Liver (tissue), 9 donors: Measurements from ENCODE around the gene ACOT11. TPM values are rescaled to one million over a fixed set of nuclear protein-coding genes. Genes with fewer than 3 reads are reported as not detected.

Experiments used
- DNase-seq: peaks from one replicate; pipeline ENCODE4 v3.0.0-alpha.2; 2017; ENCODE audit warnings: low spot score
- H3K27ac ChIP-seq, 2 donors: one replicate each; pipeline ENCODE4 v1.7.0; 2013; ENCODE audit warnings: inconsistent platforms in 2 of 2, low read length in 2 of 2, control low read depth in 1 of 2, low read depth in 1 of 2, mild to moderate bottlenecking in 1 of 2
- H3K27me3 ChIP-seq, 4 donors: one replicate each; pipeline versions ENCODE4 v1.6.1 to v1.7.0; 2013; ENCODE audit warnings: low read length in 3 of 4, inconsistent platforms in 1 of 4, mild to moderate bottlenecking in 1 of 4, moderate library complexity in 1 of 4; ENCODE audit not compliant: control insufficient read depth in 4 of 4, insufficient read depth in 4 of 4
- H3K36me3 ChIP-seq, 4 donors: one replicate each; pipeline versions ENCODE4 v1.6.1 to v1.7.0; 2013; ENCODE audit warnings: low read length in 3 of 4, mild to moderate bottlenecking in 3 of 4, low read depth in 1 of 4, moderate library complexity in 1 of 4; ENCODE audit not compliant: control insufficient read depth in 4 of 4, insufficient read depth in 3 of 4
- H3K4me1 ChIP-seq, 4 donors: one replicate each; pipeline versions ENCODE4 v1.6.1 to v1.7.0; 2013; ENCODE audit warnings: low read length in 3 of 4, mild to moderate bottlenecking in 3 of 4, moderate library complexity in 1 of 4; ENCODE audit not compliant: control insufficient read depth in 4 of 4, insufficient read depth in 4 of 4
- H3K4me3 ChIP-seq, 3 donors: one replicate each; pipeline versions ENCODE4 v1.6.1 to v1.7.0; 2013; ENCODE audit warnings: low read length in 3 of 3, control low read depth in 1 of 3, low read depth in 1 of 3, mild to moderate bottlenecking in 1 of 3
- H3K9ac ChIP-seq, 2 donors: one replicate each; pipeline ENCODE4 v1.7.0; 2013; ENCODE audit warnings: low read length in 2 of 2, mild to moderate bottlenecking in 2 of 2, moderate library complexity in 2 of 2, control low read depth in 1 of 2, low read depth in 1 of 2
- H3K9me3 ChIP-seq, 4 donors: one replicate each; pipeline versions ENCODE4 v1.6.1 to v1.7.0; 2013; ENCODE audit warnings: low read length in 3 of 4; ENCODE audit not compliant: control insufficient read depth in 4 of 4
- CTCF ChIP-seq: fragments of 150-350 bp; IDR thresholded peaks from 2 replicates; pipeline ENCODE4 v1.5.1; 2017; ENCODE audit warnings: improper control_type of control experiment, low read depth, low read length; ENCODE audit not compliant: missing input control
- FOXA1 ChIP-seq: IDR thresholded peaks from 2 replicates; pipeline ENCODE4 v1.6.1; 2016; ENCODE audit warnings: antibody characterized with exemption
- FOXA2 ChIP-seq: IDR thresholded peaks from 2 replicates; pipeline ENCODE4 v1.6.1; 2016; ENCODE audit warnings: antibody characterized with exemption
- GABPA ChIP-seq, 2 donors: IDR thresholded peaks in 1 of 2; conservative IDR thresholded peaks in 1 of 2; 2 replicates each; pipeline ENCODE4 v1.6.1; 2016; ENCODE audit warnings: antibody characterized with exemption in 2 of 2, mild to moderate bottlenecking in 1 of 2, moderate library complexity in 1 of 2
- HNF4A ChIP-seq, 2 donors: conservative IDR thresholded peaks; 2 replicates each; pipeline ENCODE4 v1.6.1; 2016; ENCODE audit warnings: antibody characterized with exemption in 2 of 2, mild to moderate bottlenecking in 2 of 2
- HNF4G ChIP-seq: IDR thresholded peaks from 2 replicates; pipeline ENCODE4 v1.6.1; 2016; ENCODE audit warnings: antibody characterized with exemption
- JUND ChIP-seq, 2 donors: IDR thresholded peaks; 2 replicates each; pipeline ENCODE4 v1.6.1; 2016; ENCODE audit warnings: antibody characterized with exemption in 2 of 2
- RXRA ChIP-seq, 2 donors: IDR thresholded peaks; 2 replicates each; pipeline ENCODE4 v1.6.1; 2017 to 2018; ENCODE audit warnings: antibody characterized with exemption in 2 of 2, mild to moderate bottlenecking in 1 of 2
- TAF1 ChIP-seq: conservative IDR thresholded peaks from 2 replicates; pipeline ENCODE4 v1.6.1; 2016; ENCODE audit warnings: antibody characterized with exemption, mild to moderate bottlenecking
- YY1 ChIP-seq: IDR thresholded peaks from 2 replicates; pipeline ENCODE4 v1.6.1; 2016; ENCODE audit warnings: antibody characterized with exemption, mild to moderate bottlenecking
- WGBS: extraction: QIAGEN DNeasy Blood & Tissue Kit; methylation state at CpG from one replicate; pipeline ENCODE4 v1.1.7; 2013; 5-methylcytosine and 5-hydroxymethylcytosine counted together
- polyA plus RNA-seq, 2 donors: library from polyadenylated mRNA; stranded (reverse) in 1 of 2; unstranded in 1 of 2; fragments of 200-250 nt in 1 of 2; fragments of >200 nt in 1 of 2; fragmentation: Nextera tagmentation in 1 of 2; extraction: Ambion mirVana in 1 of 2; gene quantifications; one replicate each; pipeline versions ENCODE4 v1.2.1 to v1.2.3, GENCODE V29; 2013 to 2015
- total RNA-seq, 2 donors: library from RNA; depleted of rRNA; stranded (reverse); fragments of >200 nt; gene quantifications; one replicate each; pipeline ENCODE4 v1.2.3, GENCODE V29; 2014
- TF ChIP-seq, protein P1 (sequence below): IDR thresholded peaks from 2 replicates; pipeline ENCODE4 v1.6.1; 2016; ENCODE audit warnings: antibody characterized with exemption
- TF ChIP-seq, protein P2 (sequence below): IDR thresholded peaks from 2 replicates; pipeline ENCODE4 v1.6.1; 2016; ENCODE audit warnings: antibody characterized with exemption, mild to moderate bottlenecking
- donor health status: healthy.
- donor health status: healthy.
- donor health status: healthy.
- donor health status: healthy.
- donor health status: healthy.

Gene ACOT11
- total and polyA plus RNA-seq, 4 donors = 0.13 to 1.1 (median 0.50) TPM

- no peak for TF ChIP-seq RXRA (IDR thresholded peaks at IDR 0.05)
- TF ChIP-seq, protein P1, sequence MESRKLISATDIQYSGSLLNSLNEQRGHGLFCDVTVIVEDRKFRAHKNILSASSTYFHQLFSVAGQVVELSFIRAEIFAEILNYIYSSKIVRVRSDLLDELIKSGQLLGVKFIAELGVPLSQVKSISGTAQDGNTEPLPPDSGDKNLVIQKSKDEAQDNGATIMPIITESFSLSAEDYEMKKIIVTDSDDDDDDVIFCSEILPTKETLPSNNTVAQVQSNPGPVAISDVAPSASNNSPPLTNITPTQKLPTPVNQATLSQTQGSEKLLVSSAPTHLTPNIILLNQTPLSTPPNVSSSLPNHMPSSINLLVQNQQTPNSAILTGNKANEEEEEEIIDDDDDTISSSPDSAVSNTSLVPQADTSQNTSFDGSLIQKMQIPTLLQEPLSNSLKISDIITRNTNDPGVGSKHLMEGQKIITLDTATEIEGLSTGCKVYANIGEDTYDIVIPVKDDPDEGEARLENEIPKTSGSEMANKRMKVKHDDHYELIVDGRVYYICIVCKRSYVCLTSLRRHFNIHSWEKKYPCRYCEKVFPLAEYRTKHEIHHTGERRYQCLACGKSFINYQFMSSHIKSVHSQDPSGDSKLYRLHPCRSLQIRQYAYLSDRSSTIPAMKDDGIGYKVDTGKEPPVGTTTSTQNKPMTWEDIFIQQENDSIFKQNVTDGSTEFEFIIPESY = no peak
- TF ChIP-seq FOXA2 = no peak
- TF ChIP-seq YY1 = no peak
- peak; percentile 36 to 44 for TF ChIP-seq HNF4A (conservative IDR thresholded peaks at IDR 0.05)
- no peak for TF ChIP-seq CTCF
- peaks cover 13 to 61% (median 57%) of the 10 kb centered on the region in 4 donors for H3K4me1 ChIP-seq
- H3K4me3 ChIP-seq = peak overlapping the region in 2 of 3 donors; percentile 1 to 54
- no peak overlapping the region for H3K9ac ChIP-seq
- no peaks in the 10 kb centered on the region for H3K27me3 ChIP-seq
- DNase-seq = no peak
- no peaks in the 10 kb centered on the region for H3K9me3 ChIP-seq
- H3K27ac ChIP-seq = peak overlapping the region in 1 of 2 donors; percentile 10
- H3K36me3 ChIP-seq = no peaks in the 10 kb centered on the region
Observed at GRCh38 chr1:54652168-54652567, 104.1 kb downstream of the ACOT11 start.

DNA sequence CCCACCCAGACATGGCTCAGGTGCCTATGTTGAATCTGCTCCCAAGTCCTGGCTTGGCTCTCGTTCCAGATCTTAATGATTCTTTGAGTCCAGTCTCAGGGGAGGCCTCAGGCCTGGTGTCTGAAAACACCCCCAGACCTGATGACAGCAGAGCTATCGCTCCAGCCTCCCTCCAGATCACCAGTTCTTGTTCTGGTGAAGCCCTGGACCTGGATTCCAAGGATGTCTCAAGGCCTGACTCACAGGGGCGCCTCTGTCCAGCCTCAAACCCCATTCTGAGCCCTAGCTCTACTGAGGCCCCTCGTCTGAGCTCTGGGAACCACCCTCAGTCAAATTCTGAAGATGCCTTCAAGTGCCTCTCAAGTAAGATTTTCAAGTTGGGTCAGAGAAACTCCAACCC is 105.0 kb downstream of the ACOT11 start:
- Histone ChIP-seq H3K9me3 (no peaks in the 10 kb centered on the region), H3K36me3 (no peaks in the 10 kb centered on the region), H3K4me3 (no peak overlapping the region), H3K27ac (no peak overlapping the region), H3K4me1 (peaks cover 13 to 62% (median 58%) of the 10 kb centered on the region in 4 donors), H3K27me3 (no peaks in the 10 kb centered on the region), H3K9ac (no peak overlapping the region)
- no peak for DNase-seq
- 90% methylated on average over 4 of the region's 4 CpGs for WGBS
- TF ChIP-seq HNF4G (no peak), GABPA (IDR thresholded peaks at IDR 0.05 in 1 of 2, conservative IDR thresholded peaks at IDR 0.05 in 1 of 2) (no peak), TAF1 (no peak), RXRA (IDR thresholded peaks at IDR 0.05) (no peak), HNF4A (conservative IDR thresholded peaks at IDR 0.05) (no peak), JUND (IDR thresholded peaks at IDR 0.05) (no peak), FOXA1 (no peak), FOXA2 (no peak), CTCF (no peak)
- TF ChIP-seq, protein P1 = no peak
- TF ChIP-seq, protein P2, sequence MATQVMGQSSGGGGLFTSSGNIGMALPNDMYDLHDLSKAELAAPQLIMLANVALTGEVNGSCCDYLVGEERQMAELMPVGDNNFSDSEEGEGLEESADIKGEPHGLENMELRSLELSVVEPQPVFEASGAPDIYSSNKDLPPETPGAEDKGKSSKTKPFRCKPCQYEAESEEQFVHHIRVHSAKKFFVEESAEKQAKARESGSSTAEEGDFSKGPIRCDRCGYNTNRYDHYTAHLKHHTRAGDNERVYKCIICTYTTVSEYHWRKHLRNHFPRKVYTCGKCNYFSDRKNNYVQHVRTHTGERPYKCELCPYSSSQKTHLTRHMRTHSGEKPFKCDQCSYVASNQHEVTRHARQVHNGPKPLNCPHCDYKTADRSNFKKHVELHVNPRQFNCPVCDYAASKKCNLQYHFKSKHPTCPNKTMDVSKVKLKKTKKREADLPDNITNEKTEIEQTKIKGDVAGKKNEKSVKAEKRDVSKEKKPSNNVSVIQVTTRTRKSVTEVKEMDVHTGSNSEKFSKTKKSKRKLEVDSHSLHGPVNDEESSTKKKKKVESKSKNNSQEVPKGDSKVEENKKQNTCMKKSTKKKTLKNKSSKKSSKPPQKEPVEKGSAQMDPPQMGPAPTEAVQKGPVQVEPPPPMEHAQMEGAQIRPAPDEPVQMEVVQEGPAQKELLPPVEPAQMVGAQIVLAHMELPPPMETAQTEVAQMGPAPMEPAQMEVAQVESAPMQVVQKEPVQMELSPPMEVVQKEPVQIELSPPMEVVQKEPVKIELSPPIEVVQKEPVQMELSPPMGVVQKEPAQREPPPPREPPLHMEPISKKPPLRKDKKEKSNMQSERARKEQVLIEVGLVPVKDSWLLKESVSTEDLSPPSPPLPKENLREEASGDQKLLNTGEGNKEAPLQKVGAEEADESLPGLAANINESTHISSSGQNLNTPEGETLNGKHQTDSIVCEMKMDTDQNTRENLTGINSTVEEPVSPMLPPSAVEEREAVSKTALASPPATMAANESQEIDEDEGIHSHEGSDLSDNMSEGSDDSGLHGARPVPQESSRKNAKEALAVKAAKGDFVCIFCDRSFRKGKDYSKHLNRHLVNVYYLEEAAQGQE = no peak
